GM21367 (cell line): ENCODE results near the gene SIAH3.

Source experiments
- ATAC-seq: cut with Tn5 transposase; IDR thresholded peaks from one replicate; pipeline ENCODE4 v1.9.1; 2021; ENCODE audit not compliant: unreplicated experiment

Gene SIAH3

GRCh38 chr13:45825387-45825650, 26.2 kb downstream of the SIAH3 start:
- no peak for ATAC-seq

DNA sequence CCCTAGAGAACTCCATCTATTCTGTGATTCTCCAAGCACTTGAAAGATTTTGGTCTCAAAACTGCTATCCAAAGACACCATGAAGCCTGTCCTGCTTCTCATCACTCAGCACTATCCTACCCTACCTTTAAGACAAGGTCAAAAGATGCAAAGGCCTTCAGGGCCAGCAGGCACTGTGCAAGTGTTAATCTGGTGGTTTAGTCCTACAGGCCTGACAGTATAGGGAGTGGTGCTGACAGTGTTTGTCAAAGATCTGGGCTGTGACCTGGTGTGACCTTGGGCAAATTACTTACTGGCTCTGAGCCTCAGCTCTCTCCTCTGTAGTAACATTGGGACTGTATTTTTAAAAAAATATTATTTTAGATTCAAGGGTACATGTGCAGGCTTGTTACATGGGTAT, 28.0 kb downstream of the SIAH3 start:
- ATAC-seq = no peak

DNA sequence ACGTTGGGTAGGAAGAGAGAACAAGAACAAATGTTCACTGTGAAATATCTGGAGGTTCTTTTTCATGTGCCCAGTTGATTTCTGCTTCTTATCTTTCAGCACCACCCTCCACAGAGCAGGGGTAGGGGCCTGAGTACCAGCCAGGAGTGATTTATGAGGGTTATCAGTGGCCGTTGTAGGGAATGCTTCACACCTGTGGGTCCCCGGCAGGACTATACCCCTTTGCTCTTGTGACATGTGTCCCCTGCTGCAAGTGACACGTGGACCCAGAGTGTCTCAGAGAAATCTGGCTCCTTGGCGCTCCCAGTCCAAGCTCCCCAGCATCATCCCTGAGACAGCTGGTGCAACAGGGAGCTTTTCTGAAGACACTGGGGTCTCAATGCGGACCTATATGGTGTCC, 29.7 kb downstream of the SIAH3 start:
- no peak for ATAC-seq

DNA sequence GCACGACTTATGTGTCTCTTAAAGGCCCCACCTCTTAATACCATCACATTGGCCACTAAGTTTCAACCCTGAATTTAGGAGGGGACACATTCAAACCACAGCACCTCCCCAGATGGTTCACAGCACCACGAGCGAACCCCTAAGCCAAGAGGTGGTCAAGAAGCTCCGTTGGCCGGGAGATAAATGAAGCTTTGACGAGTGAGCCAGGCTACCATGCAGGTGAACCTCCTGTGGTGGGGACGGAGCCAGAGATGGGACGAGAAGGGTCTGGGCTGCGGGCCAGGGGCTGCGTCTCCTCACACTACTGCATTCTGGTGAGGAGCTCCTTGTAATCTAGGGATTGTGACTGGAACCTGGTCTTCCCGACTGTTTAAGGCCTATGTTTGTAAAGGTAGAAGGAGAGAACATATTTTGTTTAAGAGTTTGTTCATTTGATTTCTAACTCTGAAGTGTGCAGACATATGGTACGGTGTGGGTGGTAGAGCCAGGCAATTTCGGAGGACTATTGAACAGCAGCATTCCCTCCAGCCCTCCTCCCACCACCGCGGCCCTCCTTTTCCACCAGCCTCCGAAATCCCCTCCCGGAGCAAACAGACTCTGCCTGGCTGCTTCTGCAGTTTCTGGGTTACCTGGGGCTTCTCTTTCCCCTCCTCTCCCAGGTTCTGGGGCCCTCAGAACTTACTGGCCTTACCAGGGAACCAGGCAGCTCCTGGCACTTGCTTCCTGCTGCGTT, 31.3 kb downstream of the SIAH3 start:
- ATAC-seq = no peak

GRCh38 chr13:45817833-45818232, 33.7 kb downstream of the SIAH3 start:
- no peak for ATAC-seq

- no peak for ATAC-seq
These were observed 35.1 kb downstream of the SIAH3 start for GRCh38 chr13:45816427-45816826.

GRCh38 chr13:45812695-45813372, 38.7 kb downstream of the SIAH3 start:
- no peak for ATAC-seq

- no peak for ATAC-seq
These were observed 39.5 kb downstream of the SIAH3 start for GRCh38 chr13:45811891-45812694.

DNA sequence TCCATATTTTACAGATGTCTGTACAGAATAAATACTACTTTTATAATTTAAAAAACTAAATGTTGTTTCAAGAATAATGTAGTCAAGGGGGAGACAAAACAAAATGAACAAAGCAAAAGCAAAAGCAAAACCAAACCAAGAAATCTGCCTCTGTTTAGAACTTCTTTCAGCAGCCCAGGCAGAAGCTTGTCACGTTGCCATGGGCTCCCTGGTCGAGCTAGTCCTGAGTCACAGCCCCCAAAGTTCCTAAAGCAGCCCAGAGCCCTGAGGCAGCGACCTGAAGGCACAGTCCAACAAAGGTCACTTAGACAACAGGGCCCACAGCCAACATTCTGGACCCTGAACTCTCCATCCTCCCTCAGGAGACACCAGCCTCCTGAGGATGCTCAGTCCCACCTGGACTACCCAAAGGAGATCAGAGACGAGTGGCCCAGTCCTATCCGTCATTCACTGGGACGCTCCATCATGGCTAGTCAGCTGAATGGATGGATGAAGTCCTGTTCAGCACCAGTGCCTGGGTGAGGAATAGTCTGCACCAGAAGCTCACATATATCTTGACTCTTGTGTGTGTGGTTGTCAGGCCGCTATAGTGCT, 41.7 kb downstream of the SIAH3 start:
- ATAC-seq = no peak

- ATAC-seq = no peak
These were observed 42.6 kb downstream of the SIAH3 start for GRCh38 chr13:45808925-45809324.

- no peak for ATAC-seq
These were observed 43.9 kb downstream of the SIAH3 start for GRCh38 chr13:45807520-45808099.

DNA sequence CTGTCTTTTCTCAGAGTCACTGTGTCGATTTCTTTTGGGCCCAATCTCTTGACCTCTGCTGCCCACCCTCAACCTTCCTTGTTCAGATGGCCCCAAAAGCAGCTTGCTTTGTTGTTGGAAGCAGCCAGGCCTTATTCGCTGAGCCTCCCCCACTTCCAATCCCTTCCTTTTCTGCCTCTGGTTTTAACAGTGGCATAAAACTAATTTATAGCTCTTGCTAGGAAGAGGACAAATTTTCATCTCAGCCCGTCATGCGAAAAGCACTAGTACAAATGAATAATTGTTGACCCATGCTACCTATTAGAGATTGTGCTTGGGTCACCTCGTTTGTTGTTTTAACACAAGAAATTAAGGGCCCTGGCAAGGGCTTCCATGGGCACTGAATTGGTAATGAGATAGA, 51.1 kb downstream of the SIAH3 start:
- no peak for ATAC-seq

- no peak for ATAC-seq
These were observed 52.1 kb downstream of the SIAH3 start for GRCh38 chr13:45799451-45799850.

DNA sequence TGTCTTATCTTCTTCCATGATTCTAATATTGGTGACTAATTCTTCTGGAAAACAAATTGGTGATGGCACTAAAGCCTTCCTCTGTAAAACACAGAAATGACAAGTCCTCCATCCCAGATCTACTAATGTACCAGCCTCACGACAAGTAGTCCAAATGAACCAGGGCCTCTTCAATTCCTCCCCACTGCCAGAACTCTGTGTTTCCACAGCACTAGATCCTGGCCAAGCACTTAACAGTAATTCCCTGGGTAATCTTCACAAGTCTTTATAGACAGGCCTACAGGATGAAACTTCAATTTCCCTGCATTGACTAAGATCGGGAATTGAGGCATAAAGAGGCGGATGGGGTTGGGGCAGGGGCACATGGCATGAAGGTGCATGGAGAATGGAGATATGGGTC, 52.7 kb downstream of the SIAH3 start:
- ATAC-seq = no peak

DNA sequence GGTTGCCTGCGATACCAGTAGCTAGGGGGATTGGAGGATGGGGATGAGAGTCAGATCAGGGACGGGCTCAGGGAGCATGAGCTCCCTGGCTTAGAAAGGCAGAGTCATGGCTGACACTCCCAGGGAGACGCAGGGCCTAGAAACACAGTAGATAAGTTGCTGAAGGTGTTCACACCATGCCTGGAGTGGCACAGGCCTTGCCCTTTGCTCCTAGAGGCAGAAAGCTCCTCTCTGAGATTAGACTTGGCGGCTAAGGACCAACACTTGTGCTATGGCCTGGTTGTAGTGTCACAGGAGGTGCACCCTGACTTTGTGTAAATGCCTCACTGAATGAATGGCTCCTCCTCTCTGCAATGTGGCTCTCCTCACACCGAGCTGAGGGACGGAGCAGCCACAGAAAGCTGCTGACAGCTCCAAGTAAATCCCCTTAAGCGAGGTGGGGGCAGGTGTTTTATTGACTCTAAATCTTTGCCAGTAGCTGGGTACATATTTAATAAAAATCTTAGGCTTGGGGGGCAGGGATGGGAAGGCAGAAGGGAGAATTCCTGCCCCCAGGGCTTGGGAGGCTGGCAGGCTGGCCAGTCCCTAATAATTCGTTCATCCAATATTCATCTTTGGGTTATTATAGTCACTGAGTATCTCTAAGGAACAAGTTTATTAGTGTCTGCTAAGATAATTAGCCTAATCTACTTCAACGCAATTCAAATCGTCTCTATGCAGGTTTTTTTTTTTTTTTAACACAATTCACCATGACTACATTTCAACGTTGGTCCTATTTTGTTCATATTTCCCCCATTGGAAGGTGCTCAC, 54.9 kb downstream of the SIAH3 start:
- no peak for ATAC-seq

GRCh38 chr13:45792827-45793303, 58.7 kb downstream of the SIAH3 start:
- no peak for ATAC-seq

DNA sequence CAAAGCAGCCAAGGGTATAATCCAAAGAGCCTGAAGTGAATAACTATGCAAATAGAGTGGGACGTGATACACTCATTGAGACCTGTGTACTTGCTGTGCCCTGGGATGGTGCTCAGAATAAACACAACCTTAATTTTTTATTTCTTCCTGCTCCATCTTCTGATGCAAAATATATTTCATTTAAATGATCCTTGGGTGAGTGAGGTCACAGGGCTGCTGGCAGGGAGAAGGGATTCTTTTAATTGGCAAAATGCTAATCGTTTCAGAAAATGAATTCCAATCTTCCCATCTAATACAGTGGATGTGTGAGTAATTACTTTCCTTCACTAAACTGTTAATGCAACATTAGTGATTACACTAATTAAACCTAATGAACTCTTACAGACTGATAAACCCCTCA, 63.5 kb downstream of the SIAH3 start:
- ATAC-seq = no peak

- ATAC-seq = no peak
These were observed 64.2 kb downstream of the SIAH3 start for GRCh38 chr13:45787346-45787745.

DNA sequence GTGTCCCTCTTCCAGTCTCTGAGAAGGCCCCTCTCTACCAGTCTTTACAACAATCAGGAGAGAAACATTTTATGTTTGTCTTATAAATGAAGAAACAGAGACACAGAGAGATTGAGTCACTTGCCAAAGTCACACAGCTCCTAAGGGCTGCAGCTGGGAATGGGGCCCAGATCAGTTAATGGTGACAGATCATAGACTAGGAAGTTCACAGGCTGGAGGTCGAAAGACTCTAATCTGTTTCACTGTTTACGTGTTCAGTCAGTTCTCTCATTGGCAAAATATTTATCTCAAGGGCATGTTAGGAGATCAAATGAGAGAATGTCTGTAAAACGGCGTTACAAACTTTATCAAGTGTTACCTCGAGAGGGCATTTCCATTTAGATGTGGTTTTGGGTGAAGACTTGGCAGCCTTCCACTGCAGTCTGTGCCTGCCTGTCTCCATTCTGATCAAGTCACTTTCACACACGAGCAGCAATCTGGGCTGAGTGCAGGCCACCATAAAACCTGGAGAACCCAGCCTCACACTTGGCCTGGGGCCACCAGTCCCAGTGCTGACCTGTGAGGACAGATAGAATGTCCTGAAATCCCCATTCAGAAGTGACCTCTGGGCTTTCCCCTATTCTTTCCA, 65.1 kb downstream of the SIAH3 start:
- no peak for ATAC-seq
